ENCODE measurements around the gene ABCD1.
"Not testable (repeated sequence)": the region's sequence is repeated elsewhere in the genome, so short reads cannot be mapped to it uniquely, and the experiment has no call there.

ABCD1 gene

GRCh38 chrX:153709726-153710674, 14.7 kb upstream of the ABCD1 start:
- DNase-seq (ENCODE audit: low spot score), result no peak

- DNase-seq (ENCODE audit: low spot score), result no peak
Observed at GRCh38 chrX:153714256-153714655, 10.4 kb upstream of the ABCD1 start.

- DNase-seq (ENCODE audit: low spot score), result no peak
Observed at GRCh38 chrX:153717445-153717844, 7.2 kb upstream of the ABCD1 start.

GRCh38 chrX:153719238-153719637, 5.4 kb upstream of the ABCD1 start:
- no peak for DNase-seq (ENCODE audit: low spot score)

GRCh38 chrX:153719701-153720100, 5.0 kb upstream of the ABCD1 start:
- no peak for DNase-seq (ENCODE audit: low spot score)

- DNase-seq (ENCODE audit: low spot score), result no peak
Observed at GRCh38 chrX:153722704-153723350, 1.8 kb upstream of the ABCD1 start.

- no peak for DNase-seq (ENCODE audit: low spot score)
Observed at GRCh38 chrX:153723351-153724251, 1.1 kb upstream of the ABCD1 start.

GRCh38 chrX:153725039-153725831, 579 bp downstream of the ABCD1 start:
- no peak for DNase-seq (ENCODE audit: low spot score)

GRCh38 chrX:153725832-153726285, 1.2 kb downstream of the ABCD1 start:
- DNase-seq (ENCODE audit: low spot score), result no peak

GRCh38 chrX:153726286-153727122, 1.8 kb downstream of the ABCD1 start:
- DNase-seq (ENCODE audit: low spot score), result no peak

- peak; percentile 44 for DNase-seq (ENCODE audit: low spot score)
Observed at GRCh38 chrX:153727123-153727931, 2.7 kb downstream of the ABCD1 start.

GRCh38 chrX:153728095-153728494, 3.4 kb downstream of the ABCD1 start:
- DNase-seq (ENCODE audit: low spot score), result no peak

- no peak for DNase-seq (ENCODE audit: low spot score)
Observed at GRCh38 chrX:153728951-153729631, 4.4 kb downstream of the ABCD1 start.

- not testable (repeated sequence) for DNase-seq (ENCODE audit: low spot score)
Observed at GRCh38 chrX:153730115-153730514, 5.5 kb downstream of the ABCD1 start.

- DNase-seq (ENCODE audit: low spot score), result no peak
Observed at GRCh38 chrX:153731117-153731844, 6.6 kb downstream of the ABCD1 start.

- DNase-seq (ENCODE audit: low spot score), result no peak
Observed at GRCh38 chrX:153731845-153732215, 7.2 kb downstream of the ABCD1 start.

GRCh38 chrX:153732401-153732800, 7.7 kb downstream of the ABCD1 start:
- no peak for DNase-seq (ENCODE audit: low spot score)

- DNase-seq (ENCODE audit: low spot score), result no peak
Observed at GRCh38 chrX:153733651-153734240, 9.1 kb downstream of the ABCD1 start.

Data from cerebellar cortex (tissue), 1 donor.